Measurements from ENCODE around the gene DPP6. TPM values are rescaled to one million over a fixed set of nuclear protein-coding genes. Genes with fewer than 3 reads are reported as not detected.

Gene DPP6
- total and polyA plus RNA-seq, 2 of the 8 experiments (the other 6 are each of a cell fraction or from before 2014, with no cell fraction given), result 4.7 to 6.8 TPM

DNA sequence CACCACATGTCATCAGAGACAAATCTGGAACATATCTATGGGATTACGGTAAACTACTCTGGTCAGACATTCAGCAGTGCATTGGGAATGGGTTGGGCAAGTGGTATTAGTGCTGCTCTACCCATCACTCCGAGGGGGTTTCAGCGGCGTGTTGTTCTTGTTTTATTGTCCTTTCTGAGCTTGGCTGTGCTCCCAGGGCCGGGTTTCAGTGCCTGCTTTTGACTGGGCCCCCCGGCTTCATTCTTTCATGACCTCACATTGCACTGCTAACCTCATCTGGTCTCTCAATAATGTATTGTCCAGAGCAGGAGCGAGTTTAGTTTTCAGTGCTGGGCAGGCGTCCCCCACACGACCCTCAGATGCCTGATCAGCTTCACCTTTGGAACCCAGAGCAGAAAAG, 586.1 kb downstream of the DPP6 start (continued):
- TF ChIP-seq KDM1A (IDR thresholded peaks at IDR 0.05; ENCODE audit: borderline replicate concordance, low read length) (no peak), RXRA (IDR thresholded peaks at IDR 0.05; ENCODE audit: insufficient read depth, low read depth, low read length) (no peak), TBP (IDR thresholded peaks at IDR 0.05; ENCODE audit: low read depth, low read length) (no peak)
